RWPE2 (cell line): ENCODE data around the gene ACSF3.
"Not testable (repeated sequence)": the region's sequence is repeated elsewhere in the genome, so short reads cannot be mapped to it uniquely, and the experiment has no call there.

Source experiments
- ATAC-seq: fragments of 200-7000 bp; cut with Tn5 transposase; 3 replicates; pipeline ENCODE4 v1.9.1; 2021; ENCODE audit warnings: low read depth
- DNase-seq: peaks from one replicate; pipeline ENCODE4 v3.0.0-alpha.2; 2020; ENCODE audit warnings: low spot score
- H3K27ac ChIP-seq: fragments of 450-650 bp; 2 replicates; pipeline ENCODE4 v1.5.1; 2017; ENCODE audit warnings: mild to moderate bottlenecking; ENCODE audit not compliant: poor library complexity, severe bottlenecking
- H3K27me3 ChIP-seq: fragments of 250-450 bp; sonication (Bioruptor Pico); 2 replicates; pipeline ENCODE4 v1.5.1; 2021; ENCODE audit warnings: mild to moderate bottlenecking, moderate library complexity; ENCODE audit not compliant: insufficient read depth, poor library complexity, severe bottlenecking
- H3K36me3 ChIP-seq: fragments of 250-450 bp; sonication (Bioruptor Pico); 2 replicates; pipeline ENCODE4 v1.5.1; 2020; ENCODE audit warnings: low read depth, mild to moderate bottlenecking, moderate library complexity
- H3K4me1 ChIP-seq: fragments of 250-450 bp; sonication (Bioruptor Pico); 2 replicates; pipeline ENCODE4 v1.5.1; 2021; ENCODE audit warnings: mild to moderate bottlenecking, moderate library complexity; ENCODE audit not compliant: insufficient read depth, poor library complexity, severe bottlenecking
- H3K4me3 ChIP-seq: fragments of 250-450 bp; sonication (Bioruptor Pico); 2 replicates; pipeline ENCODE4 v1.5.1; 2021; ENCODE audit warnings: mild to moderate bottlenecking, moderate library complexity; ENCODE audit not compliant: severe bottlenecking
- H3K9me3 ChIP-seq: fragments of 250-450 bp; sonication (Bioruptor Pico); 2 replicates; pipeline ENCODE4 v1.5.1; 2021; ENCODE audit warnings: mild to moderate bottlenecking, moderate library complexity; ENCODE audit not compliant: severe bottlenecking
- CTCF ChIP-seq: fragments of 450-650 bp; IDR thresholded peaks from one replicate; pipeline ENCODE4 v1.5.1; 2017; ENCODE audit warnings: mild to moderate bottlenecking, moderate library complexity; ENCODE audit not compliant: poor library complexity, severe bottlenecking

ACSF3 gene

GRCh38 chr16:89164847-89165680 is 71.4 kb downstream of the ACSF3 start:
- H3K27ac ChIP-seq, result no peak overlapping the region
- DNase-seq (no peak), ATAC-seq (no peak)
- no peaks in the 10 kb centered on the region for H3K9me3 ChIP-seq
- no peak for TF ChIP-seq CTCF
- H3K27me3 ChIP-seq, result no peaks in the 10 kb centered on the region
- no peaks in the 10 kb centered on the region for H3K4me1 ChIP-seq
- no peak overlapping the region for H3K4me3 ChIP-seq
- no peaks in the 10 kb centered on the region for H3K36me3 ChIP-seq

- not testable (repeated sequence) for H3K9me3 ChIP-seq
Measured at GRCh38 chr16:89165681-89165979, 72.0 kb downstream of the ACSF3 start.

GRCh38 chr16:89166696-89167424 is 73.2 kb downstream of the ACSF3 start:
- no peak overlapping the region for H3K27ac ChIP-seq
- TF ChIP-seq CTCF, result no peak

More at GRCh38 chr16:89165681-89165979, 72.0 kb downstream of the ACSF3 start:
- not testable (repeated sequence) for H3K4me1 ChIP-seq, H3K27me3 ChIP-seq, DNase-seq, H3K27ac ChIP-seq, H3K4me3 ChIP-seq, H3K36me3 ChIP-seq, ATAC-seq

GRCh38 chr16:89167425-89167941 is 73.8 kb downstream of the ACSF3 start:
- Histone ChIP-seq H3K9me3 (no peaks in the 10 kb centered on the region), H3K4me1 (no peaks in the 10 kb centered on the region), H3K36me3 (no peaks in the 10 kb centered on the region), H3K4me3 (no peak overlapping the region), H3K27me3 (peaks cover 5% of the 10 kb centered on the region), H3K27ac (no peak overlapping the region)
- ATAC-seq, result peak; percentile 20; the same call in 2 of the 3 replicates
- DNase-seq, result no peak
- peak; percentile 81 for TF ChIP-seq CTCF

More at GRCh38 chr16:89166696-89167424, 73.2 kb downstream of the ACSF3 start:
- ATAC-seq (no peak), DNase-seq (no peak)
- no peak overlapping the region for H3K4me3 ChIP-seq
- no peaks in the 10 kb centered on the region for H3K4me1 ChIP-seq
- H3K27me3 ChIP-seq, result no peaks in the 10 kb centered on the region
- no peaks in the 10 kb centered on the region for H3K36me3 ChIP-seq
- H3K9me3 ChIP-seq, result no peaks in the 10 kb centered on the region

- H3K9me3 ChIP-seq, result no peaks in the 10 kb centered on the region
- no peaks in the 10 kb centered on the region for H3K36me3 ChIP-seq
- TF ChIP-seq CTCF, result no peak
- H3K4me1 ChIP-seq, result no peaks in the 10 kb centered on the region
- ATAC-seq, result no peak
- H3K4me3 ChIP-seq, result no peak overlapping the region
- no peak overlapping the region for H3K27ac ChIP-seq
- peaks cover 10% of the 10 kb centered on the region for H3K27me3 ChIP-seq
- no peak for DNase-seq
Measured at GRCh38 chr16:89168381-89169189, 74.9 kb downstream of the ACSF3 start.
